ENCODE data around the gene MRPS11.

MRPS11 gene

DNA sequence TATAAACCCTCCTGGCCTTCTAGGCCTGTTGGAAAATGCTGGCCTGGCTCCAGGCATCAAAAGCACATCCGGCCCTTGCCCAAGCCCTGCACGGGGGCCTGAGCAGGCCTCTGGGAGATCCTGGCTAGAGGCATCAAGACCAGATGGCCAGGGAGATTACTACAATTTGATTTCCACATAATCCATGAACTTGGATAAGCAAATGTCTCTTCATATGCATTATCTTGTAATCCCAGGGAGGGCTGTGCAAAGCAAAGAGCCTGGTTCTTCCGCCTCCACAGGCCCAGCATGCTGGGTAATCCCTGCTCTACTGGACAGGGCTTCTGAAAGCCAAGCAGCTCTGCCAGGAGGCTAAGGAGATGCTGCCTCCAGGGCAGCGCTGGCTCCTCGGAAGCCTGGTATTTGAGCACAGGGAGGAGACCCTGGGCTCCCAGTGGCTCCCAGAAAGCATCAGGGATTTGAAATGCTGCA, 18.5 kb upstream of the MRPS11 start:
- Histone ChIP-seq H3K4me1 (ENCODE audit: insufficient read depth, poor library complexity, severe bottlenecking) (no peaks in the 10 kb centered on the region), H3K9me3 (ENCODE audit: severe bottlenecking) (no peaks in the 10 kb centered on the region), H3K36me3 (ENCODE audit: low read depth) (no peaks in the 10 kb centered on the region), H3K27ac (ENCODE audit: poor library complexity, severe bottlenecking) (no peak overlapping the region), H3K27me3 (ENCODE audit: insufficient read depth, poor library complexity, severe bottlenecking) (no peaks in the 10 kb centered on the region), H3K4me3 (ENCODE audit: severe bottlenecking) (no peak overlapping the region)
- ATAC-seq (ENCODE audit: low read depth) (no peak), DNase-seq (ENCODE audit: low spot score) (no peak)
- TF ChIP-seq, protein P1, sequence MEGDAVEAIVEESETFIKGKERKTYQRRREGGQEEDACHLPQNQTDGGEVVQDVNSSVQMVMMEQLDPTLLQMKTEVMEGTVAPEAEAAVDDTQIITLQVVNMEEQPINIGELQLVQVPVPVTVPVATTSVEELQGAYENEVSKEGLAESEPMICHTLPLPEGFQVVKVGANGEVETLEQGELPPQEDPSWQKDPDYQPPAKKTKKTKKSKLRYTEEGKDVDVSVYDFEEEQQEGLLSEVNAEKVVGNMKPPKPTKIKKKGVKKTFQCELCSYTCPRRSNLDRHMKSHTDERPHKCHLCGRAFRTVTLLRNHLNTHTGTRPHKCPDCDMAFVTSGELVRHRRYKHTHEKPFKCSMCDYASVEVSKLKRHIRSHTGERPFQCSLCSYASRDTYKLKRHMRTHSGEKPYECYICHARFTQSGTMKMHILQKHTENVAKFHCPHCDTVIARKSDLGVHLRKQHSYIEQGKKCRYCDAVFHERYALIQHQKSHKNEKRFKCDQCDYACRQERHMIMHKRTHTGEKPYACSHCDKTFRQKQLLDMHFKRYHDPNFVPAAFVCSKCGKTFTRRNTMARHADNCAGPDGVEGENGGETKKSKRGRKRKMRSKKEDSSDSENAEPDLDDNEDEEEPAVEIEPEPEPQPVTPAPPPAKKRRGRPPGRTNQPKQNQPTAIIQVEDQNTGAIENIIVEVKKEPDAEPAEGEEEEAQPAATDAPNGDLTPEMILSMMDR (IDR thresholded peaks at IDR 0.05; ENCODE audit: poor library complexity, severe bottlenecking) = no peak

DNA sequence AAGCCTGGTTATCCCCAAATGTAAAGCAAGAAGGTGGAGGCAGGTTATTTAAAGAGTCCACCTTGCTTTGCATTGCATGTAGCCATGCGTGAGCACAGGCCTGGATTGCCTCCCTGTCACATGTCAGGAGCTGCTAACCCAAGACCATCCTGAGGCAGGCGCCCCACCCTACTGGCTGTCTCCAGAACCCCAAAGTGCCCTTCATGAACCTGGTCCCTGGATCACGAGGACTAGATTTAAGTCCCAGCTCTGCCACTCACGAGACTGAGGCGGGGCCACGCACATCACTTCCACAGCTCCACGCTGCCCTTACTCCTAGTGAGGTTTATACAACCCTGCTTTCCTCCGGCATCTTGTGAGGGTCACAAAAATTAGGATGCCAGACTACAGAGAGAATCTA, 17.9 kb upstream of the MRPS11 start:
- H3K4me3 ChIP-seq (ENCODE audit: severe bottlenecking) = no peak overlapping the region
- H3K4me1 ChIP-seq (ENCODE audit: insufficient read depth, poor library complexity, severe bottlenecking) = no peaks in the 10 kb centered on the region
- TF ChIP-seq, protein P1 (IDR thresholded peaks at IDR 0.05; ENCODE audit: poor library complexity, severe bottlenecking) = no peak
- H3K27ac ChIP-seq (ENCODE audit: poor library complexity, severe bottlenecking) = no peak overlapping the region
- no peaks in the 10 kb centered on the region for H3K36me3 ChIP-seq (ENCODE audit: low read depth)
- H3K27me3 ChIP-seq (ENCODE audit: insufficient read depth, poor library complexity, severe bottlenecking) = no peaks in the 10 kb centered on the region
- H3K9me3 ChIP-seq (ENCODE audit: severe bottlenecking) = no peaks in the 10 kb centered on the region
- ATAC-seq (ENCODE audit: low read depth) = no peak
- no peak for DNase-seq (ENCODE audit: low spot score)

DNA sequence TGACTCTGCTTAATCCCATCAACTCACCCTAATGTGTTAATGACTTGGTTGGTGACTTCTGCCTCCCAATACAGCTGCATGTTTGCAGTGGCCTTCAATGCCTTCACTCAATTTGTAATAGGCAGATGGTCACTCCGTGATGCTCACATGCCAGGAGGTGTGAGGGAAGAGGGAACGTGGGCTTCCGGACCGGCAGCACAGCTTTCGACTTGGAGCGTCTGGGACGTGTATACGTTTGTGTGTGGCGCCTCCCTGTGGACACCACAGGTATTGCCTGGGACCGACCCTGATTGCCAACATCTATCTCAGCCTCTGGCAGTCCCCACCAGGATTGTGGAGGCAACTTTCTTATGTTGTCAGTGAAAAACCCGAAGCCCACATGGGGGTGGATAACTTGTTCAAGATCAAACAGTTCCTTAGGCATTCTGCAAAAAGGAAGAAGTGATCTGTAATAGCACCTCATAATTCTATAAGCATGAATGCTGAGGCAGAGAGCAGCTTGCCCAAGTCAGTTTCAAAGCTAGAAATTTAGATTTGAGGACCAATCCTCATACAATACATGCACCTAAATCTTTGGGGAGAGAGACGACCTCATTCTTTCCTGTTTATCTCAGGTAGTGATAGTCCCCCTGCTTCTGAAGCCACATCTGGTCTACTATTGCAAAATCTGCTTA, 17.2 kb upstream of the MRPS11 start:
- peak; percentile 40; the same call in 2 of the 3 replicates for ATAC-seq (ENCODE audit: low read depth)
- TF ChIP-seq, protein P1 (IDR thresholded peaks at IDR 0.05; ENCODE audit: poor library complexity, severe bottlenecking) = peak; percentile 95
- no peaks in the 10 kb centered on the region for H3K36me3 ChIP-seq (ENCODE audit: low read depth)
- H3K4me3 ChIP-seq (ENCODE audit: severe bottlenecking) = no peak overlapping the region
- peak; percentile 80 for DNase-seq (ENCODE audit: low spot score)
- no peaks in the 10 kb centered on the region for H3K9me3 ChIP-seq (ENCODE audit: severe bottlenecking)
- H3K27me3 ChIP-seq (ENCODE audit: insufficient read depth, poor library complexity, severe bottlenecking) = no peaks in the 10 kb centered on the region
- H3K4me1 ChIP-seq (ENCODE audit: insufficient read depth, poor library complexity, severe bottlenecking) = no peaks in the 10 kb centered on the region
- no peak overlapping the region for H3K27ac ChIP-seq (ENCODE audit: poor library complexity, severe bottlenecking)

DNA sequence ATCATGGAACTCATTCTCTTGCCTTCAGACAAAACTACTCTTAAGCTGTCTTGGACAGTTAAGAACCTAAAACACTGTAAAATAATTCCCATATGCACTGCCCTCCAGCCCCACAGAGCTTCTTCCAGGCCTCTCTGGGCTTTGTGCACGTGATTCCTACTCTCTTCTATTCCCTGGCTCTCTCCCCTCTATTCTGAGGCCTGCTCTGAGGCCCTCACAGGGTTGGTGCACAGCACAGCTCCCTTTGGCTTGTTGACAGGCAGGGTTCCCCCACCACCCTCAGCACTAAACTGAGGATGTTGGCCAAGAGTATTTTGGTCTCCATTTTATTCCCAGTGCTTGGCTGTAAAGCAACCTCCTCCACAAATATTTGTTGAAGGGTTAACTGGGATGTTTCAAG, 13.9 kb upstream of the MRPS11 start:
- Histone ChIP-seq H3K27ac (ENCODE audit: poor library complexity, severe bottlenecking) (no peak overlapping the region), H3K4me3 (ENCODE audit: severe bottlenecking) (no peak overlapping the region), H3K27me3 (ENCODE audit: insufficient read depth, poor library complexity, severe bottlenecking) (no peaks in the 10 kb centered on the region), H3K36me3 (ENCODE audit: low read depth) (no peaks in the 10 kb centered on the region), H3K4me1 (ENCODE audit: insufficient read depth, poor library complexity, severe bottlenecking) (no peaks in the 10 kb centered on the region), H3K9me3 (ENCODE audit: severe bottlenecking) (no peaks in the 10 kb centered on the region)
- TF ChIP-seq, protein P1 (IDR thresholded peaks at IDR 0.05; ENCODE audit: poor library complexity, severe bottlenecking) = no peak
- DNase-seq (ENCODE audit: low spot score) (no peak), ATAC-seq (ENCODE audit: low read depth) (no peak)

DNA sequence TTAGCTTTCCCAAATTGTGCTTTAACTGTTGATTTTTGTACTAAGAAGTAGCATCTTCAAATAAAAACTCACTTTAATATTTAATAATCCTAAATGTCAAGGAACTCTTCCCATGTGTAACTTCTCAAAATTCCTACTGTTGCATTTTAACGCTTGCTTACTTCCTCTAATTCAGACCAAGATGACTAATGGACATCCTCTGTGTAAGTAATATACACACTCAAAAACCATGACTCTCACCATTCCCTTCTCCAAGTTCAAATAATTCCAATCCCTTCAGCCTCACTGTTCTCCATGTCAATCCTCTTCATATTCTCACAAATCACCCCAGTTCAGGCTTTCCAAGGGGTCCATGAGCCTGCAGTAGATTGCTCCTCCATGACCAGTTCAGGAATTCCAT, 13.3 kb upstream of the MRPS11 start:
- TF ChIP-seq, protein P1 (IDR thresholded peaks at IDR 0.05; ENCODE audit: poor library complexity, severe bottlenecking) = no peak
- no peak for DNase-seq (ENCODE audit: low spot score)
- ATAC-seq (ENCODE audit: low read depth) = no peak
- Histone ChIP-seq H3K9me3 (ENCODE audit: severe bottlenecking) (no peaks in the 10 kb centered on the region), H3K27me3 (ENCODE audit: insufficient read depth, poor library complexity, severe bottlenecking) (no peaks in the 10 kb centered on the region), H3K36me3 (ENCODE audit: low read depth) (peaks cover 4% of the 10 kb centered on the region), H3K4me1 (ENCODE audit: insufficient read depth, poor library complexity, severe bottlenecking) (no peaks in the 10 kb centered on the region), H3K27ac (ENCODE audit: poor library complexity, severe bottlenecking) (no peak overlapping the region), H3K4me3 (ENCODE audit: severe bottlenecking) (no peak overlapping the region)

All from RWPE2 (cell line).